Motor neuron (in vitro differentiated cells): ENCODE results near the gene RFTN1. TPM values are rescaled to one million over a fixed set of nuclear protein-coding genes. Genes with fewer than 3 reads are reported as not detected.

ENCODE experiments used
- ATAC-seq, 8 experiments: fragments of 200-7000 bp; cut with Tn5 transposase; replicated peaks in 6 of 8; 2 replicates each; pipeline ENCODE4 v1.8.0; 2021; ENCODE audit warnings: mild to moderate bottlenecking in 8 of 8, moderate library complexity in 8 of 8
- H3K27ac ChIP-seq, 2 donors: fragments of 250-450 bp; sonication (Bioruptor Pico); 2 replicates each; pipeline ENCODE4 v1.9.0; 2021; ENCODE audit warnings: antibody characterized with exemption in 2 of 2, mild to moderate bottlenecking in 2 of 2, moderate library complexity in 1 of 2
- H3K4me1 ChIP-seq, 2 donors: fragments of 250-450 bp; sonication (Bioruptor Pico); replicated peaks in 1 of 2; 2 replicates each; pipeline ENCODE4 v1.6.1; 2021; ENCODE audit warnings: antibody characterized with exemption in 2 of 2, mild to moderate bottlenecking in 2 of 2, moderate library complexity in 1 of 2
- H3K4me3 ChIP-seq, 5 donors: fragments of 250-450 bp; sonication (Bioruptor Pico); 2 replicates each; pipeline ENCODE4 v1.9.0; 2021; ENCODE audit warnings: antibody characterized with exemption in 5 of 5, mild to moderate bottlenecking in 5 of 5, moderate library complexity in 4 of 5
- WGBS, 10 experiments: fragments of 450-650 bp; shearing (Covaris generic); methylation state at CpG; one replicate each; pipeline ENCODE4 v1.0.0; 2022; 5-methylcytosine and 5-hydroxymethylcytosine counted together
- in situ Hi-C, 9 experiments: fragments of 400-800 bp; cut with MboI; loops; one replicate each; pipeline ENCODE4 v1.15.0; 2021; ENCODE audit warnings: low sequenced_read_pairs in 9 of 9, low pct_unique_long_range_greater_than_20kb in 2 of 9; ENCODE audit not compliant: unreplicated experiment in 9 of 9
- total RNA-seq, 8 experiments: library from RNA; unstranded; fragments of 300-600 nt; gene quantifications; 2 replicates each; pipeline versions ENCODE4 v1.2.3 to v1.2.4, GENCODE V29; 2022

The RFTN1 gene
- total RNA-seq, 8 experiments from 2014 or later: 2.4 to 27.9 (median 6.7) TPM

- ATAC-seq: no peak
Observed at GRCh38 chr3:16524196-16524595, 10.7 kb upstream of the RFTN1 start.

GRCh38 chr3:16523778-16524177 lies 10.3 kb upstream of the RFTN1 start:
- peak in 3 of 8 experiments; percentile 59 to 82 (median 60) for ATAC-seq
- H3K4me3 ChIP-seq: no peak overlapping the region
- H3K4me1 ChIP-seq: peaks cover 0 to 10% of the 10 kb centered on the region in 2 donors
- H3K27ac ChIP-seq: no peak overlapping the region
- WGBS, 10 experiments: 43 to 100% (median 83%) methylated on average over 1 to 2 of the region's 2 CpGs; no CpG with 5 or more reads in 2 of the 10 experiments
- in situ Hi-C loops: loop anchor here in 1 of 9 experiments (25.0 kb wide), 1 partner anchor 236 kb away; no protein-coding TSS in a partner anchor

More at GRCh38 chr3:16524196-16524595, 10.7 kb upstream of the RFTN1 start:
- in situ Hi-C loops: loop anchor here in 1 of 9 experiments (25.0 kb wide), 1 partner anchor 237 kb away; no protein-coding TSS in a partner anchor
- WGBS, 10 experiments: 0 to 100% (median 83%) methylated on average over 1 to 2 of the region's 2 CpGs; no CpG with 5 or more reads in 4 of the 10 experiments
- H3K4me3 ChIP-seq: no peak overlapping the region
- peaks cover 0 to 10% of the 10 kb centered on the region in 2 donors for H3K4me1 ChIP-seq
- H3K27ac ChIP-seq: no peak overlapping the region

- no peak for ATAC-seq
- H3K27ac ChIP-seq: no peak overlapping the region
- peaks cover 0 to 10% of the 10 kb centered on the region in 2 donors for H3K4me1 ChIP-seq
- no peak overlapping the region for H3K4me3 ChIP-seq
- in situ Hi-C loops: loop anchor here in 1 of 9 experiments (25.0 kb wide), 1 partner anchor 236 kb away; no protein-coding TSS in a partner anchor
Observed at GRCh38 chr3:16522834-16523233, 9.3 kb upstream of the RFTN1 start.

GRCh38 chr3:16520970-16521881 lies 7.7 kb upstream of the RFTN1 start:
- no peak for ATAC-seq
- WGBS, 10 experiments: 15 to 84% (median 51%) methylated on average over 1 to 4 of the region's 5 CpGs; no CpG with 5 or more reads in 3 of the 10 experiments
- Histone ChIP-seq H3K4me1 (peaks cover 12 to 22% of the 10 kb centered on the region in 2 donors), H3K4me3 (no peak overlapping the region), H3K27ac (no peak overlapping the region)
- in situ Hi-C loops: loop anchor here in 1 of 9 experiments (25.0 kb wide), 1 partner anchor 234 kb away; no protein-coding TSS in a partner anchor

- H3K4me3 ChIP-seq: no peak overlapping the region
- in situ Hi-C loops: loop anchor here in 1 of 9 experiments (25.0 kb wide), 1 partner anchor 233 kb away; no protein-coding TSS in a partner anchor
- peak in 5 of 8 experiments; percentile 58 to 84 (median 79) for ATAC-seq
- no peak overlapping the region for H3K27ac ChIP-seq
- H3K4me1 ChIP-seq: peaks cover 20 to 30% of the 10 kb centered on the region in 2 donors
- WGBS, 10 experiments: 37 to 100% (median 50%) methylated on average over 1 to 2 of the region's 6 CpGs; no CpG with 5 or more reads in 7 of the 10 experiments
Observed at GRCh38 chr3:16520241-16520969, 6.9 kb upstream of the RFTN1 start.

- WGBS, 10 experiments: 0 to 100% (median 40%) methylated on average over 1 to 3 of the region's 6 CpGs; no CpG with 5 or more reads in 2 of the 10 experiments
- Histone ChIP-seq H3K4me1 (peaks cover 27 to 38% of the 10 kb centered on the region in 2 donors), H3K4me3 (no peak overlapping the region), H3K27ac (no peak overlapping the region)
- peak; percentile 12 to 61 (median 48) for ATAC-seq
- in situ Hi-C loops: loop anchor here in 2 of 9 experiments (10.0 to 25.0 kb wide), 2 partner anchors 212 to 230 kb away; no protein-coding TSS in a partner anchor
Observed at GRCh38 chr3:16516695-16517481, 3.4 kb upstream of the RFTN1 start.

- Histone ChIP-seq H3K27ac (no peak overlapping the region), H3K4me3 (no peak overlapping the region), H3K4me1 (peaks cover 27 to 38% of the 10 kb centered on the region in 2 donors)
- WGBS, 10 experiments: 13 to 100% (median 43%) methylated on average over 1 to 9 of the region's 11 CpGs; no CpG with 5 or more reads in 3 of the 10 experiments
- ATAC-seq: peak in 5 of 8 experiments; percentile 9 to 33 (median 9)
- in situ Hi-C loops: loop anchor here in 2 of 9 experiments (10.0 to 25.0 kb wide), 2 partner anchors 211 to 229 kb away; no protein-coding TSS in a partner anchor
Observed at GRCh38 chr3:16515885-16516420, 2.5 kb upstream of the RFTN1 start.

- ATAC-seq: no peak
- in situ Hi-C loops: loop anchor here in 2 of 9 experiments (10.0 to 25.0 kb wide), 2 partner anchors 210 to 228 kb away; no protein-coding TSS in a partner anchor
- Histone ChIP-seq H3K4me3 (no peak overlapping the region), H3K4me1 (peaks cover 31 to 37% of the 10 kb centered on the region in 2 donors), H3K27ac (no peak overlapping the region)
- 67 to 100% (median 90%) methylated on average over 1 to 5 of the region's 5 CpGs; no CpG with 5 or more reads in 2 of the 10 experiments for WGBS, 10 experiments
Observed at GRCh38 chr3:16514755-16515353, 1.4 kb upstream of the RFTN1 start.

- in situ Hi-C loops: loop anchor here in 2 of 9 experiments (10.0 to 25.0 kb wide), 2 partner anchors 209 to 227 kb away; no protein-coding TSS in a partner anchor
- H3K27ac ChIP-seq: no peak overlapping the region
- WGBS, 10 experiments: 58 to 100% (median 80%) methylated on average over 1 to 7 of the region's 9 CpGs; no CpG with 5 or more reads in 1 of the 10 experiments
Observed at GRCh38 chr3:16514021-16514700, 662 bp upstream of the RFTN1 start.

GRCh38 chr3:16512435-16513140 lies 911 bp downstream of the RFTN1 start:
- 8 to 66% (median 24%) methylated on average over 1 to 10 of the region's 37 CpGs; no CpG with 5 or more reads in 3 of the 10 experiments for WGBS, 10 experiments
- in situ Hi-C loops: loop anchor here in 2 of 9 experiments (10.0 to 25.0 kb wide), 2 partner anchors 208 to 225 kb away; no protein-coding TSS in a partner anchor
- peak overlapping the region; percentile 39 to 56 (median 48) for H3K4me3 ChIP-seq
- peaks cover 40 to 56% of the 10 kb centered on the region in 2 donors for H3K4me1 ChIP-seq
- H3K27ac ChIP-seq: no peak overlapping the region
- peak in 7 of 8 experiments; percentile 8 to 51 (median 15) for ATAC-seq

More at GRCh38 chr3:16514021-16514700, 662 bp upstream of the RFTN1 start:
- Histone ChIP-seq H3K4me3 (peak overlapping the region; percentile 39 to 56 (median 48)), H3K4me1 (peaks cover 31 to 42% of the 10 kb centered on the region in 2 donors)
- no peak for ATAC-seq
